ENCODE results near the gene CYP26C1.
A peak's percentile ranks its signal among the peaks of the same experiment; 100 is the strongest.

Gene CYP26C1

GRCh38 chr10:93039110-93039509, 21.5 kb upstream of the CYP26C1 start:
- Histone ChIP-seq H3K36me3 (ENCODE audit: control insufficient read depth, insufficient read depth, low read length) (no peaks in the 10 kb centered on the region), H3K9me3 (ENCODE audit: control insufficient read depth, low read length) (no peaks in the 10 kb centered on the region), H3K4me3 (ENCODE audit: extremely low read depth, insufficient read depth, low read length, poor library complexity, severe bottlenecking) (no peak overlapping the region), H3K27ac (ENCODE audit: low read depth, low read length, severe bottlenecking) (no peak overlapping the region), H3K4me1 (ENCODE audit: control insufficient read depth, insufficient read depth, low read length, poor library complexity, severe bottlenecking) (no peaks in the 10 kb centered on the region)
- no CpG with 5 or more reads among the region's 1 CpG for WGBS, 2 experiments (ENCODE audit: insufficient coverage in 2 of 2)

DNA sequence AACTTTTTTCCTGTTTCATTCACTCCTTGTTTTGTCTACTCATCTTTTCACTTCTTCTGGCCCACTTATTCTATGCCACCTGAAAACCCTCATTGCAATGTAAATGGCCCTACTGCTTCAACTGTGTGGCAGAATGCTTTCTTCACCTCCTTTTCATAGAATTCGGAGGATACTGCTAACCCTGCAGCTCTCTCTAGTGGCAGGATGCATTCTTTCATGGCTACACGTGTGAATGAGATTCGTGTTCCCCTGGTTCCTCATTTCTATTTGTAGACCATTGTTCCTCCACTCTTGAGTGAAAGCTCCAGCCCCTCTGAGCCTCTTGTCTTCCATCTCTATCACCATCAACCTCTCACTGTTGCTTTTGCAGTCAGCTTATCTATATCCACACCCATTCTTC, 20.9 kb upstream of the CYP26C1 start:
- WGBS, 2 experiments (ENCODE audit: insufficient coverage in 2 of 2): 5 to 8% methylated on average over 3 of the region's 3 CpGs
- Histone ChIP-seq H3K27ac (ENCODE audit: low read depth, low read length, severe bottlenecking) (no peak overlapping the region), H3K36me3 (ENCODE audit: control insufficient read depth, insufficient read depth, low read length) (no peaks in the 10 kb centered on the region), H3K4me1 (ENCODE audit: control insufficient read depth, insufficient read depth, low read length, poor library complexity, severe bottlenecking) (no peaks in the 10 kb centered on the region), H3K9me3 (ENCODE audit: control insufficient read depth, low read length) (no peaks in the 10 kb centered on the region), H3K4me3 (ENCODE audit: extremely low read depth, insufficient read depth, low read length, poor library complexity, severe bottlenecking) (no peak overlapping the region)

- WGBS, 2 experiments (ENCODE audit: insufficient coverage in 2 of 2): 60 to 100% methylated on average over 1 of the region's 3 CpGs
Observed at GRCh38 chr10:93054486-93054885, 6.1 kb upstream of the CYP26C1 start.

DNA sequence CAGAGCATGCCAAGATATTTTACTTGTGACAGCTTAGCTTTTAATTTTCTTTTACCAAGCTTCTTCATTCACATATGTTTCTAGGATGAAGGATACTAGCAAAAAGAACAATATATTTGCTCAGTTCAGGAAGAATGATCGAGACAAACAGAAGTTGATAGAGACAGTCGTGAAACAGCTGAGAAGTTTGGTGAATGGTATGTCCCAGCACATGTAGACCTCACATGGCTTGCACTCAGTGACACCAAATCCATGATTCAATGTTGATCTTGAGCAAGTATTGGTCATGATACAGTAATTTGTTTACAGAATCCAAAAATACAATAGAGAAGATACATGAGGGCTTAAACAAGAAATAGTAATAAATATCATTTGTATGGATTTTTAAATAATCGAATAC, 2.5 kb upstream of the CYP26C1 start:
- Histone ChIP-seq H3K4me3 (ENCODE audit: extremely low read depth, insufficient read depth, low read length, poor library complexity, severe bottlenecking) (no peak overlapping the region), H3K9me3 (ENCODE audit: control insufficient read depth, low read length) (no peaks in the 10 kb centered on the region), H3K4me1 (ENCODE audit: control insufficient read depth, insufficient read depth, low read length, poor library complexity, severe bottlenecking) (peaks cover 16% of the 10 kb centered on the region), H3K36me3 (ENCODE audit: control insufficient read depth, insufficient read depth, low read length) (no peaks in the 10 kb centered on the region), H3K27ac (ENCODE audit: low read depth, low read length, severe bottlenecking) (no peak overlapping the region)
- 87 to 90% methylated on average over 2 of the region's 3 CpGs for WGBS, 2 experiments (ENCODE audit: insufficient coverage in 2 of 2)

More at GRCh38 chr10:93054486-93054885, 6.1 kb upstream of the CYP26C1 start:
- H3K4me1 ChIP-seq (ENCODE audit: control insufficient read depth, insufficient read depth, low read length, poor library complexity, severe bottlenecking): no peaks in the 10 kb centered on the region
- no peaks in the 10 kb centered on the region for H3K9me3 ChIP-seq (ENCODE audit: control insufficient read depth, low read length)
- H3K27ac ChIP-seq (ENCODE audit: low read depth, low read length, severe bottlenecking): no peak overlapping the region
- no peak overlapping the region for H3K4me3 ChIP-seq (ENCODE audit: extremely low read depth, insufficient read depth, low read length, poor library complexity, severe bottlenecking)
- no peaks in the 10 kb centered on the region for H3K36me3 ChIP-seq (ENCODE audit: control insufficient read depth, insufficient read depth, low read length)

DNA sequence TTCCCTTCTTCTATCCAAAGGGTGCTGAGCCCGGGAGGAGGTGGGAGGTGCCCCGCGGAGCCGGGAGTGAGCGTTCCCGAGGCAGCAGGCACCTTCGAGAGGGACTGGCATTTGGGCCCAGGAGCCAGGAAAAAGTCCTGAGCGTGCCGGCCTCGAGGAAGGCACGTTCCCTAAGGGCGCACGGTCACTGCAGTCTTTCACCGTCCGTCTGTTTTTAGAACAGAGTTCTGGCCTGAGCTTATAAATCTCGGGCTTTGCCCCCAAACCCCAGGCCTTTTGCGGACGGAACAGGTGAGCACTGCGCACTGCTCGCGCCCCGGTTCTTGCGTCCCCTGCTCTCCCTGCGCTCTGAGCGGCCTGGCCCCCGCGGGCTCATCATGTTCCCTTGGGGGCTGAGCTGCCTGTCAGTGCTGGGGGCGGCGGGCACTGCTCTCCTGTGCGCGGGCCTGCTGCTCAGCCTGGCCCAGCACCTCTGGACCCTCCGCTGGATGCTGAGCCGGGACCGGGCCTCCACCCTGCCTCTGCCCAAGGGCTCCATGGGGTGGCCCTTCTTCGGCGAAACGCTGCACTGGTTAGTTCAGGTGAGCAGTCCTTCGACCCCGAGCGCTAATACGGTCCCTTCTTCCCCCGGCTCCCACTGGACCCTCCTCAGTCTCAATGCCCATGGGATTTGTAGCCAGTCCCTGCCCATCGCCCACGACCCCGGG, 442 bp downstream of the CYP26C1 start:
- no peak overlapping the region for H3K27ac ChIP-seq (ENCODE audit: low read depth, low read length, severe bottlenecking)
- H3K4me3 ChIP-seq (ENCODE audit: extremely low read depth, insufficient read depth, low read length, poor library complexity, severe bottlenecking): no peak overlapping the region
- H3K4me1 ChIP-seq (ENCODE audit: control insufficient read depth, insufficient read depth, low read length, poor library complexity, severe bottlenecking): peaks cover 19% of the 10 kb centered on the region
- H3K36me3 ChIP-seq (ENCODE audit: control insufficient read depth, insufficient read depth, low read length): no peaks in the 10 kb centered on the region
- 32 to 41% methylated on average over 43 to 45 of the region's 45 CpGs for WGBS, 2 experiments (ENCODE audit: insufficient coverage in 2 of 2)
- H3K9me3 ChIP-seq (ENCODE audit: control insufficient read depth, low read length): no peaks in the 10 kb centered on the region

- no peaks in the 10 kb centered on the region for H3K9me3 ChIP-seq (ENCODE audit: control insufficient read depth, low read length)
- H3K4me1 ChIP-seq (ENCODE audit: control insufficient read depth, insufficient read depth, low read length, poor library complexity, severe bottlenecking): peaks cover 19% of the 10 kb centered on the region
- no peak overlapping the region for H3K27ac ChIP-seq (ENCODE audit: low read depth, low read length, severe bottlenecking)
- H3K4me3 ChIP-seq (ENCODE audit: extremely low read depth, insufficient read depth, low read length, poor library complexity, severe bottlenecking): peak overlapping the region; percentile 21
- 36 to 50% methylated on average over 49 of the region's 57 CpGs for WGBS, 2 experiments (ENCODE audit: insufficient coverage in 2 of 2)
- no peaks in the 10 kb centered on the region for H3K36me3 ChIP-seq (ENCODE audit: control insufficient read depth, insufficient read depth, low read length)
Observed at GRCh38 chr10:93061594-93062513, 1.3 kb downstream of the CYP26C1 start.

- Histone ChIP-seq H3K4me3 (ENCODE audit: extremely low read depth, insufficient read depth, low read length, poor library complexity, severe bottlenecking) (peak overlapping the region; percentile 21), H3K9me3 (ENCODE audit: control insufficient read depth, low read length) (no peaks in the 10 kb centered on the region), H3K27ac (ENCODE audit: low read depth, low read length, severe bottlenecking) (no peak overlapping the region), H3K4me1 (ENCODE audit: control insufficient read depth, insufficient read depth, low read length, poor library complexity, severe bottlenecking) (peaks cover 19% of the 10 kb centered on the region), H3K36me3 (ENCODE audit: control insufficient read depth, insufficient read depth, low read length) (no peaks in the 10 kb centered on the region)
- WGBS, 2 experiments (ENCODE audit: insufficient coverage in 2 of 2): 3 to 7% methylated on average over 56 to 65 of the region's 68 CpGs
Observed at GRCh38 chr10:93062514-93063143, 2.0 kb downstream of the CYP26C1 start.

DNA sequence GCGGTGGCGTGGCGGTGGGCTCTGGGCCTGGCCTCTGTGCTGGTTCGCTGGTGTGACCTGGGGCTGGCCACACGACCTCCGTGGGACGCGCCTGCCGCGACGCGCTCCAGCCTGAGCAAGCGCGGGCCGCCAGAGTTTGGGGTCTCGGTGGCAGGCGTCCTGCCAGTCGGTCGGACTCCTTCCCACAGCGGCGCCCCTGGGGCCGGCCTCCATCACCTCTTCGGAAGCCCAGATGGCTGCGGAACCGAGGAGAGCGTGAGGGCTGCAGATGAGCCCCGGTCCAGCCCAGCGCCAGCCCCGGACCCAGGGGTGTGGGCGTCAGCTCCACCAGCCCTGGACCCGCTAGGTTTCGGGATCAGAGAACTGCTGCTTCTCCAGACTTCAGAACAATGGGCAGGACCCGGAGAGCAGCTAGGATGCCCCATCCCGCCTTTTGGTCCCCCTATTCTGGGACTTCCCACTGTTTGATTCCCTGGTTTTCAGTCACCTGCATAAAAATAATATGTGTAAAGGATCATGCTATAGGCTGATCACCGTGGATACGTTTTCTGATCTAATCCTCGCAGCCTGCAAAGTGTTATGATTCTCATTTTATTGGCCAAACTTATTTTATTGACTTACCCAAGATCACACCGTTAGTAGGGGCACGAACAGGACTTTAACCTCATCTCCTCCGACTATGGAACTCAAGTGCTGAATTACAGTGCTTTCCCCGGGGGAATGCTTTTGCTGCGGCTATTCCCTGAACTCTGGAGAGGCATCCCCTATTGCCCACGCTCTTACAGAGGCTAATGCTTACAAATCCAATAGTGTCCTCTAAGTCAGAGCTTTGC, 2.8 kb downstream of the CYP26C1 start:
- no peaks in the 10 kb centered on the region for H3K36me3 ChIP-seq (ENCODE audit: control insufficient read depth, insufficient read depth, low read length)
- 13 to 24% methylated on average over 38 to 40 of the region's 43 CpGs for WGBS, 2 experiments (ENCODE audit: insufficient coverage in 2 of 2)
- peak overlapping the region; percentile 16 for H3K4me3 ChIP-seq (ENCODE audit: extremely low read depth, insufficient read depth, low read length, poor library complexity, severe bottlenecking)
- no peak overlapping the region for H3K27ac ChIP-seq (ENCODE audit: low read depth, low read length, severe bottlenecking)
- H3K9me3 ChIP-seq (ENCODE audit: control insufficient read depth, low read length): no peaks in the 10 kb centered on the region
- peaks cover 22% of the 10 kb centered on the region for H3K4me1 ChIP-seq (ENCODE audit: control insufficient read depth, insufficient read depth, low read length, poor library complexity, severe bottlenecking)

GRCh38 chr10:93063977-93064660, 3.5 kb downstream of the CYP26C1 start:
- Histone ChIP-seq H3K27ac (ENCODE audit: low read depth, low read length, severe bottlenecking) (no peak overlapping the region), H3K4me1 (ENCODE audit: control insufficient read depth, insufficient read depth, low read length, poor library complexity, severe bottlenecking) (peaks cover 25% of the 10 kb centered on the region), H3K36me3 (ENCODE audit: control insufficient read depth, insufficient read depth, low read length) (no peaks in the 10 kb centered on the region), H3K9me3 (ENCODE audit: control insufficient read depth, low read length) (no peaks in the 10 kb centered on the region), H3K4me3 (ENCODE audit: extremely low read depth, insufficient read depth, low read length, poor library complexity, severe bottlenecking) (no peak overlapping the region)
- whole genome bisulfite sequencing, 2 experiments (ENCODE audit: insufficient coverage in 2 of 2): 73 to 82% methylated on average over 8 to 9 of the region's 9 CpGs

All from mesodermal cell (in vitro differentiated cells).